H1 (cell line): ENCODE results near the gene CALM3. TPM values are rescaled to one million over a fixed set of nuclear protein-coding genes. Genes with fewer than 3 reads are reported as not detected.

Experiments
- CTCF ChIA-PET: fragments of 300-600 bp; sonication (Branson Sonifier 250); formaldehyde crosslinking; loops from one replicate; lab custom pipeline; 2021; ENCODE audit not compliant: partially characterized antibody; lab: Charles Lee
- POLR2A ChIA-PET: fragments of 300-600 bp; sonication (Branson Sonifier 250); formaldehyde crosslinking; loops from one replicate; lab custom pipeline; 2021; ENCODE audit warnings: inconsistent platforms; ENCODE audit not compliant: partially characterized antibody; lab: Charles Lee
- DNase-seq, 2 experiments: peaks; one replicate each; pipeline versions ENCODE4 v3.0.0 to v3.0.0-alpha.2; 2010 to 2022; ENCODE audit warnings: low spot score in 2 of 2, low read depth in 1 of 2, mixed read lengths in 1 of 2
- FAIRE-seq: peaks from 2 replicates; lab custom pipeline; 2011; peaks lifted over from hg19 to GRCh38; lab: Jason Lieb, UNC
- H2AFZ ChIP-seq: 2 replicates; pipeline ENCODE4 v1.8.1; 2012; ENCODE audit warnings: low read length, inconsistent platforms
- H2AK5ac ChIP-seq: 2 replicates; pipeline ENCODE4 v1.6.1; 2013; ENCODE audit warnings: low read depth, low read length
- H2BK120ac ChIP-seq: replicated peaks from 2 replicates; pipeline ENCODE3; 2013; ENCODE audit warnings: low read depth, low read length, inconsistent platforms
- H2BK12ac ChIP-seq: 2 replicates; pipeline ENCODE4 v1.6.1; 2013; ENCODE audit warnings: low read depth, low read length
- H2BK15ac ChIP-seq: 2 replicates; pipeline ENCODE4 v1.6.1; 2013; ENCODE audit warnings: low read length
- H2BK20ac ChIP-seq: 2 replicates; pipeline ENCODE4 v1.6.1; 2013; ENCODE audit warnings: low read length
- H2BK5ac ChIP-seq: 2 replicates; pipeline ENCODE4 v1.6.1; 2013; ENCODE audit warnings: low read depth, low read length
- H3K14ac ChIP-seq: 2 replicates; pipeline ENCODE4 v1.6.1; 2013; ENCODE audit warnings: inconsistent platforms; ENCODE audit not compliant: insufficient read length
- H3K18ac ChIP-seq: 2 replicates; pipeline ENCODE4 v1.6.1; 2013; ENCODE audit warnings: low read length; ENCODE audit errors: extremely low read depth
- H3K23ac ChIP-seq: 2 replicates; pipeline ENCODE4 v1.6.1; 2013; ENCODE audit warnings: inconsistent platforms; ENCODE audit not compliant: insufficient read length
- H3K23me2 ChIP-seq: 2 replicates; pipeline ENCODE4 v1.6.1; 2013; ENCODE audit warnings: low read depth, low read length
- H3K27ac ChIP-seq: 2 replicates; pipeline ENCODE4 v1.6.1; 2011; ENCODE audit warnings: low read depth, low read length, inconsistent platforms
- H3K27me3 ChIP-seq, 4 experiments: replicated peaks in 1 of 4; 1 replicate in 1 of 4; 2 replicates in 3 of 4; pipeline versions ENCODE4 v1.6.1 to v1.8.1; 2011 to 2013; ENCODE audit warnings: low read length in 3 of 4, mild to moderate bottlenecking in 3 of 4, inconsistent platforms in 2 of 4, mixed read lengths in 2 of 4, moderate library complexity in 1 of 4; ENCODE audit not compliant: control insufficient read depth in 3 of 4, insufficient read depth in 3 of 4; ENCODE audit errors: extremely low read depth in 1 of 4
- H3K36me3 ChIP-seq, 4 experiments: 2 replicates each; pipeline versions ENCODE4 v1.6.1 to v1.8.1; 2011 to 2013; ENCODE audit warnings: mild to moderate bottlenecking in 4 of 4, low read length in 3 of 4, moderate library complexity in 2 of 4, control low read depth in 1 of 4, inconsistent platforms in 1 of 4; ENCODE audit not compliant: insufficient read depth in 4 of 4, control insufficient read depth in 2 of 4
- H3K4ac ChIP-seq: replicated peaks from 2 replicates; pipeline ENCODE3; 2013; ENCODE audit warnings: low read length, low read depth, mixed read lengths, inconsistent platforms; ENCODE audit not compliant: insufficient read length
- H3K4me1 ChIP-seq, 4 experiments: replicated peaks in 1 of 4; 1 replicate in 1 of 4; 2 replicates in 3 of 4; pipeline versions ENCODE4 v1.6.1 to v1.8.1; 2011 to 2013; ENCODE audit warnings: low read length in 3 of 4, inconsistent platforms in 2 of 4, mixed read lengths in 1 of 4; ENCODE audit not compliant: insufficient read depth in 4 of 4, control insufficient read depth in 3 of 4
- H3K4me2 ChIP-seq, 2 experiments: 2 replicates each; pipeline versions ENCODE4 v1.6.1 to v1.8.1; 2011 to 2013; ENCODE audit warnings: low read depth in 2 of 2, low read length in 2 of 2, control low read depth in 1 of 2, inconsistent platforms in 1 of 2, mild to moderate bottlenecking in 1 of 2; ENCODE audit not compliant: insufficient read depth in 1 of 2
- H3K4me3 ChIP-seq, 4 experiments: fragments of 200-600, 300-600 bp in 1 of 4; sonication (generic), shearing (Covaris generic), sonication (Bioruptor Twin) in 1 of 4; 2 replicates each; pipeline versions ENCODE4 v1.5.1 to v1.8.1; 2011 to 2016; ENCODE audit warnings: low read length in 4 of 4, low read depth in 3 of 4, control low read depth in 2 of 4, inconsistent platforms in 2 of 4, mild to moderate bottlenecking in 2 of 4, mixed read lengths in 1 of 4, moderate library complexity in 1 of 4; ENCODE audit not compliant: insufficient read depth in 2 of 4; ENCODE audit errors: extremely low read depth in 1 of 4
- H3K56ac ChIP-seq: replicated peaks from 2 replicates; pipeline ENCODE3; 2013; ENCODE audit warnings: low read depth, mild to moderate bottlenecking, mixed read lengths, low read length, inconsistent platforms; ENCODE audit not compliant: insufficient read length
- H3K79me1 ChIP-seq: 2 replicates; pipeline ENCODE4 v1.6.1; 2013; ENCODE audit warnings: low read depth, low read length, control low read depth
- H3K79me2 ChIP-seq, 2 experiments: 2 replicates each; pipeline versions ENCODE4 v1.6.1 to v1.8.1; 2012 to 2013; ENCODE audit warnings: low read length in 2 of 2, mild to moderate bottlenecking in 2 of 2, inconsistent platforms in 1 of 2; ENCODE audit not compliant: insufficient read depth in 2 of 2, control insufficient read depth in 1 of 2
- H3K9ac ChIP-seq, 4 experiments: replicated peaks in 1 of 4; 1 replicate in 1 of 4; 2 replicates in 3 of 4; pipeline versions ENCODE4 v1.6.1 to v1.8.1; 2011 to 2013; ENCODE audit warnings: low read depth in 3 of 4, low read length in 3 of 4, control low read depth in 2 of 4, mild to moderate bottlenecking in 2 of 4, moderate library complexity in 2 of 4, inconsistent platforms in 1 of 4; ENCODE audit errors: extremely low read depth in 1 of 4
- H3K9me3 ChIP-seq, 2 experiments: 2 replicates each; pipeline versions ENCODE4 v1.6.1 to v1.8.1; 2012 to 2013; ENCODE audit warnings: mild to moderate bottlenecking in 2 of 2, moderate library complexity in 2 of 2, control low read depth in 1 of 2, inconsistent platforms in 1 of 2, low read depth in 1 of 2, low read length in 1 of 2, mixed read lengths in 1 of 2; ENCODE audit not compliant: insufficient read depth in 2 of 2
- H4K20me1 ChIP-seq, 2 experiments: replicated peaks in 1 of 2; 2 replicates each; pipeline versions ENCODE3 to v1.8.1; 2011 to 2013; ENCODE audit warnings: inconsistent platforms in 2 of 2, low read length in 2 of 2, mild to moderate bottlenecking in 1 of 2; ENCODE audit not compliant: insufficient read depth in 2 of 2, control insufficient read depth in 1 of 2
- H4K5ac ChIP-seq: 2 replicates; pipeline ENCODE4 v1.6.1; 2013; ENCODE audit warnings: low read length, low read depth, mixed read lengths, inconsistent platforms; ENCODE audit not compliant: insufficient read length
- H4K8ac ChIP-seq: 2 replicates; pipeline ENCODE4 v1.8.0; 2013; ENCODE audit warnings: mild to moderate bottlenecking, moderate library complexity, low read length, inconsistent platforms; ENCODE audit not compliant: insufficient read depth; ENCODE audit errors: extremely low read depth
- H4K91ac ChIP-seq: replicated peaks from 2 replicates; pipeline ENCODE3; 2013; ENCODE audit warnings: low read length, mixed read lengths, inconsistent platforms; ENCODE audit not compliant: insufficient read length
- BACH1 ChIP-seq: IDR thresholded peaks from 2 replicates; pipeline ENCODE4 v1.6.1; 2012; ENCODE audit warnings: low read length, improper control_type of control experiment
- HDAC2 ChIP-seq, 2 experiments: fragments of 300-600 bp in 1 of 2; sonication (generic) in 1 of 2; IDR thresholded peaks; 2 replicates each; pipeline ENCODE4 v1.6.1; 2011 to 2012; ENCODE audit warnings: low read depth in 2 of 2, low read length in 2 of 2, mild to moderate bottlenecking in 2 of 2, moderate library complexity in 2 of 2, borderline replicate concordance in 1 of 2, inconsistent platforms in 1 of 2
- NRF1 ChIP-seq: IDR thresholded peaks from 2 replicates; pipeline ENCODE4 v1.6.1; 2011; ENCODE audit warnings: mild to moderate bottlenecking, low read depth, low read length, improper control_type of control experiment
- SP2 ChIP-seq: IDR thresholded peaks from 2 replicates; pipeline ENCODE4 v1.6.1; 2012; ENCODE audit warnings: mild to moderate bottlenecking, low read length, inconsistent platforms
- whole genome bisulfite sequencing, 2 experiments: shearing (Covaris generic) in 1 of 2; methylation state at CpG; one replicate each; pipeline versions ENCODE4 v1.1.6 to v1.1.7; 2013 to 2015; ENCODE audit warnings: low lambda C conversion rate in 2 of 2, mixed read lengths in 2 of 2, inconsistent platforms in 1 of 2, low coverage in 1 of 2, missing lambda C conversion rate in 1 of 2; ENCODE audit not compliant: insufficient replicate concordance in 2 of 2, insufficient coverage in 1 of 2, insufficient read length in 1 of 2; ENCODE audit errors: extremely low coverage in 1 of 2, missing lambda C conversion rate in 1 of 2; 5-methylcytosine and 5-hydroxymethylcytosine counted together
- polyA plus RNA-seq, 7 experiments: library from polyadenylated mRNA; depleted of rRNA in 3 of 7; stranded (reverse) in 5 of 7; unstranded in 2 of 7; fragments of >200 nt in 5 of 7; fragments of 200-250 nt in 2 of 7; gene quantifications; 1 replicate in 5 of 7; 2 replicates in 1 of 7; 4 replicates in 1 of 7; pipeline versions ENCODE4 v1.2.1 to v1.2.3, GENCODE V29; 2011 to 2013; ENCODE audit warnings: missing spikeins in 2 of 7, mixed read lengths in 2 of 7
- total RNA-seq: library from RNA; stranded (reverse); fragmentation: NEBNext Ultra II Directional; extraction: Animal tissue kit (Norgen Biotek cat#: 25700); gene quantifications from 2 replicates; pipeline ENCODE4 v1.2.1, GENCODE V29; 2021
- TF ChIP-seq, protein P1 (sequence below): IDR thresholded peaks from 2 replicates; pipeline ENCODE4 v1.6.1; 2012; ENCODE audit warnings: inconsistent platforms

Gene CALM3
- total and polyA plus RNA-seq, 2 of the 8 experiments (the other 6 are each of a cell fraction or from before 2014, with no cell fraction given) = 315 to 326 TPM

DNA sequence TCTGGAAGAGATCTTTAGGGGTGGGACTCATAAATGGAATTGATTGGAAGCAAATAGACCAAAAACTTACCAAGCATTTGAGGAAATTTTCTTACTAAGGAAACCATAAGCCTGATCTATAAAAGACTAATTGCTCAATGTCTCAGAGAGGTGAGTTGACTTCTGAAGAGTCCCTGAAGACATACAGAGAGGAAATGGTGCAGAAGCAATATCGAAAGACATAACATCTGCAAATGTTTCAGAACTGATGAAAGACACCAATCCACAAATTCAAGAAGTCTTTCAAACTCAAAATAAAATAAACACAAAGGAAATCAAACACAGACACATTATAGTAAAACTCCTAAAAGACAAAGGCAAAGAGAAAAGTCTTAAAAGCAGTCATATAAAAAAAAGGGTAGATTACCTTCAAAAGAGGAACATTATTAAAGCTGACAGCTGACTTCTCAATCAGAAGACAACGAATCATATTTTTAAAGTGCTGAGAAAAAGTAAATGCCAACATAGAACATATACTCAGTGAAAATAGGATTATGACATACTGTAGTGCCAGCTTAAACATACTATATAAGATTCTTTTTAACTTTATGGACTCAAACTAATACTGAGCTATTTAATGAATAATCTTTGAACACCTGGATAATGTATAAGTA is 45.4 kb upstream of the CALM3 start:
- H2BK120ac ChIP-seq = no peak overlapping the region
- no peak overlapping the region for H4K5ac ChIP-seq
- no peak overlapping the region for H3K4me3 ChIP-seq
- FAIRE-seq = no peak
- H2BK5ac ChIP-seq = no peak overlapping the region
- H3K4ac ChIP-seq = no peak overlapping the region
- TF ChIP-seq, protein P1, sequence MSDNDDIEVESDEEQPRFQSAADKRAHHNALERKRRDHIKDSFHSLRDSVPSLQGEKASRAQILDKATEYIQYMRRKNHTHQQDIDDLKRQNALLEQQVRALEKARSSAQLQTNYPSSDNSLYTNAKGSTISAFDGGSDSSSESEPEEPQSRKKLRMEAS = no peak
- TF ChIP-seq SP2 = no peak
- no peak for TF ChIP-seq NRF1
- no peak for TF ChIP-seq BACH1
- no peak for TF ChIP-seq HDAC2 (IDR thresholded peaks at IDR 0.05; ENCODE audit: borderline replicate concordance in 1 of 2, low read depth in 2 of 2, low read length in 2 of 2)
- no peak overlapping the region for H2BK15ac ChIP-seq
- H3K56ac ChIP-seq = no peak overlapping the region
- no peaks in the 10 kb centered on the region for H3K79me2 ChIP-seq
- no peaks in the 10 kb centered on the region for H3K36me3 ChIP-seq
- no peak overlapping the region for H3K27ac ChIP-seq
- no peaks in the 10 kb centered on the region for H3K79me1 ChIP-seq
- no peak overlapping the region for H3K14ac ChIP-seq
- CTCF ChIA-PET = interaction anchor here (1.0 to 1.7 kb wide), 2 partner anchors 13 to 16 kb away, joined by 3 to 4 read pairs; no protein-coding TSS in a partner anchor
- H3K9ac ChIP-seq = no peak overlapping the region
- H2AK5ac ChIP-seq = no peak overlapping the region
- H3K23ac ChIP-seq = no peak overlapping the region
- no peak overlapping the region for H4K8ac ChIP-seq
- no peak overlapping the region for H3K4me2 ChIP-seq
- DNase-seq = no peak
- no peak overlapping the region for H3K18ac ChIP-seq
- no peak overlapping the region for H2BK20ac ChIP-seq
- no peak overlapping the region for H2BK12ac ChIP-seq
- H4K91ac ChIP-seq = no peak overlapping the region
- no peaks in the 10 kb centered on the region for H3K27me3 ChIP-seq
- POLR2A ChIA-PET = interaction anchor here (0.9 kb wide), 1 partner anchor 46 kb away, joined by 3 read pairs; the partner anchor contains the start of gene CALM3
- 44% methylated on average over 2 of the region's 2 CpGs; no CpG with 5 or more reads in 1 of the 2 experiments for WGBS, 2 experiments
- no peaks in the 10 kb centered on the region for H3K23me2 ChIP-seq
- H2AFZ ChIP-seq = no peak overlapping the region
- peaks cover 2 to 6% of the 10 kb centered on the region in 2 experiments; a peak in 2 of 4 replicates for H3K9me3 ChIP-seq
- H3K4me1 ChIP-seq = no peaks in the 10 kb centered on the region
- no peaks in the 10 kb centered on the region for H4K20me1 ChIP-seq
